Loucy (cell line): ENCODE measurements around the gene BUD31.

Experiments used
- H2AFZ ChIP-seq: fragments of 200-600 bp; sonication (generic); 2 replicates; pipeline ENCODE4 v1.6.0; 2016; ENCODE audit warnings: antibody characterized with exemption, mild to moderate bottlenecking, low read length, moderate library complexity
- H3F3A ChIP-seq: fragments of 200-600 bp; 2 replicates; pipeline ENCODE4 v1.6.0; 2016; ENCODE audit warnings: antibody characterized with exemption, low read depth, mild to moderate bottlenecking
- H3K27me3 ChIP-seq: fragments of 200-600 bp; sonication (generic); 2 replicates; pipeline ENCODE4 v1.6.1; 2014; ENCODE audit warnings: low read length, mild to moderate bottlenecking; ENCODE audit not compliant: insufficient read depth, poor library complexity, severe bottlenecking
- H3K36me3 ChIP-seq: fragments of 200-600 bp; sonication (generic); 2 replicates; pipeline ENCODE4 v1.6.1; 2016; ENCODE audit warnings: low read length; ENCODE audit not compliant: insufficient read depth
- H3K4me1 ChIP-seq: fragments of 200-600 bp; sonication (generic); 2 replicates; pipeline ENCODE4 v1.5.1; 2014; ENCODE audit warnings: low read length, mild to moderate bottlenecking; ENCODE audit not compliant: insufficient read depth, poor library complexity, severe bottlenecking
- H3K4me2 ChIP-seq: fragments of 200-600 bp; sonication (generic); 2 replicates; pipeline ENCODE4 v1.6.0; 2014; ENCODE audit warnings: antibody characterized with exemption, low read length, low read depth, mild to moderate bottlenecking; ENCODE audit not compliant: poor library complexity, severe bottlenecking
- H3K4me3 ChIP-seq: fragments of 200-600 bp; sonication (generic); 2 replicates; pipeline ENCODE4 v1.5.1; 2014; ENCODE audit warnings: low read length, mild to moderate bottlenecking, mixed read lengths; ENCODE audit not compliant: poor library complexity, severe bottlenecking
- H3K79me2 ChIP-seq: fragments of 200-600 bp; sonication (generic); 2 replicates; pipeline ENCODE4 v1.6.1; 2014; ENCODE audit warnings: low read length; ENCODE audit not compliant: insufficient read depth
- H3K9ac ChIP-seq: fragments of 200-600 bp; sonication (generic); 2 replicates; pipeline ENCODE4 v1.6.0; 2014; ENCODE audit warnings: mild to moderate bottlenecking, low read depth, low read length, moderate library complexity; ENCODE audit not compliant: poor library complexity, severe bottlenecking
- H3K9me2 ChIP-seq: fragments of 200-600 bp; sonication (generic); replicated peaks from 2 replicates; pipeline ENCODE4 v1.6.1; 2016; ENCODE audit warnings: low read depth, low read length, mixed read lengths
- H3K9me3 ChIP-seq: fragments of 200-600 bp; sonication (generic); 2 replicates; pipeline ENCODE4 v1.6.1; 2014; ENCODE audit warnings: mild to moderate bottlenecking, antibody characterized with exemption, low read length, low read depth; ENCODE audit not compliant: insufficient read depth
- H4K20me1 ChIP-seq: fragments of 200-600 bp; sonication (generic); 2 replicates; pipeline ENCODE4 v1.6.0; 2014; ENCODE audit warnings: antibody characterized with exemption, low read length, mild to moderate bottlenecking; ENCODE audit not compliant: insufficient read depth, poor library complexity, severe bottlenecking
- CTCF ChIP-seq: fragments of 200-600 bp; sonication (generic); conservative IDR thresholded peaks from 2 replicates; pipeline ENCODE4 v1.5.1; 2014; ENCODE audit warnings: mild to moderate bottlenecking, antibody characterized with exemption, low read length
- EZH2phosphoT487 ChIP-seq: fragments of 200-600 bp; IDR thresholded peaks from 2 replicates; pipeline ENCODE4 v1.6.1; 2018; ENCODE audit warnings: antibody characterized with exemption, mild to moderate bottlenecking, moderate library complexity, borderline replicate concordance

BUD31 gene

GRCh38 chr7:99392659-99393354 lies 16.0 kb upstream of the BUD31 start:
- Histone ChIP-seq H3K9me2 (no peaks in the 10 kb centered on the region), H2AFZ (no peak overlapping the region), H3K4me1 (no peaks in the 10 kb centered on the region), H3F3A (no peaks in the 10 kb centered on the region), H3K4me3 (no peak overlapping the region), H3K36me3 (peaks cover 83% of the 10 kb centered on the region; the same call in 1 of the 2 replicates), H3K27me3 (no peaks in the 10 kb centered on the region), H3K4me2 (no peak overlapping the region), H3K79me2 (no peaks in the 10 kb centered on the region), H4K20me1 (no peaks in the 10 kb centered on the region), H3K9me3 (no peaks in the 10 kb centered on the region), H3K9ac (no peak overlapping the region)
- TF ChIP-seq EZH2phosphoT487 (no peak), CTCF (no peak)

- H3K4me3 ChIP-seq: no peak overlapping the region
- no peak overlapping the region for H3K4me2 ChIP-seq
- TF ChIP-seq EZH2phosphoT487 (no peak), CTCF (no peak)
- no peaks in the 10 kb centered on the region for H3K9me2 ChIP-seq
- no peak overlapping the region for H3K9ac ChIP-seq
- H3K9me3 ChIP-seq: no peaks in the 10 kb centered on the region
- H2AFZ ChIP-seq: no peak overlapping the region
- no peaks in the 10 kb centered on the region for H3K4me1 ChIP-seq
- no peaks in the 10 kb centered on the region for H3K79me2 ChIP-seq
- H3K27me3 ChIP-seq: no peaks in the 10 kb centered on the region
- peaks cover 83% of the 10 kb centered on the region; the same call in 1 of the 2 replicates for H3K36me3 ChIP-seq
- H4K20me1 ChIP-seq: peaks cover under 1% of the 10 kb centered on the region
- no peaks in the 10 kb centered on the region for H3F3A ChIP-seq
These were observed 15.2 kb upstream of the BUD31 start for GRCh38 chr7:99393355-99394187.

GRCh38 chr7:99394188-99394502 lies 14.6 kb upstream of the BUD31 start:
- TF ChIP-seq CTCF: no peak
- no peak for TF ChIP-seq EZH2phosphoT487
- H3K9me2 ChIP-seq: no peaks in the 10 kb centered on the region
- no peak overlapping the region for H3K4me2 ChIP-seq
- no peaks in the 10 kb centered on the region for H3F3A ChIP-seq
- H4K20me1 ChIP-seq: peaks cover 5% of the 10 kb centered on the region
- no peak overlapping the region for H3K4me3 ChIP-seq
- no peaks in the 10 kb centered on the region for H3K27me3 ChIP-seq
- peaks cover 89% of the 10 kb centered on the region; the same call in 1 of the 2 replicates for H3K36me3 ChIP-seq
- H3K4me1 ChIP-seq: no peaks in the 10 kb centered on the region
- H3K9ac ChIP-seq: no peak overlapping the region
- no peaks in the 10 kb centered on the region for H3K79me2 ChIP-seq
- no peak overlapping the region for H2AFZ ChIP-seq
- H3K9me3 ChIP-seq: no peaks in the 10 kb centered on the region
